OCI-LY1 (cell line): ENCODE results near the gene CDK5R1.

Experiments used
- CTCF ChIP-seq: fragments of 200-600 bp; sonication (generic), shearing (Covaris generic); IDR thresholded peaks from 2 replicates; pipeline ENCODE4 v1.5.1; 2017; ENCODE audit warnings: mild to moderate bottlenecking, antibody characterized with exemption, low read length, moderate library complexity, mixed read lengths
- EZH2 ChIP-seq: fragments of 200-600 bp; sonication (generic), shearing (Covaris generic); IDR thresholded peaks from 2 replicates; pipeline ENCODE4 v1.8.0; 2017; ENCODE audit warnings: borderline replicate concordance, mixed run types, mild to moderate bottlenecking, antibody characterized with exemption, low read length, moderate library complexity, mixed read lengths

- TF ChIP-seq CTCF = no peak
- no peak for TF ChIP-seq EZH2
Observed at GRCh38 chr17:32458371-32458770, 28.4 kb upstream of the CDK5R1 start.
